Nephron progenitor cell (in vitro differentiated cells): ENCODE results near the gene CCNL2.

ENCODE experiments used
- DNase-seq: peaks from one replicate; pipeline ENCODE4 v3.0.0; 2021
- H3K27ac Mint-ChIP-seq: 2 replicates; pipeline ENCODE4 v1.8.0; 2021; ENCODE audit warnings: mild to moderate bottlenecking, moderate library complexity, mixed read lengths
- H3K27me3 Mint-ChIP-seq: 2 replicates; pipeline ENCODE4 v1.8.0; 2021; ENCODE audit warnings: mild to moderate bottlenecking, low read depth, mixed read lengths; ENCODE audit not compliant: poor library complexity
- H3K36me3 Mint-ChIP-seq: 2 replicates; pipeline ENCODE4 v1.8.0; 2021; ENCODE audit warnings: low read depth, mixed read lengths
- H3K4me1 Mint-ChIP-seq: 2 replicates; pipeline ENCODE4 v1.8.0; 2021; ENCODE audit warnings: mixed read lengths
- H3K4me3 Mint-ChIP-seq: 2 replicates; pipeline ENCODE4 v1.8.0; 2021; ENCODE audit warnings: mild to moderate bottlenecking, moderate library complexity, mixed read lengths
- H3K9me3 Mint-ChIP-seq: 2 replicates; pipeline ENCODE4 v1.8.0; 2021; ENCODE audit warnings: mild to moderate bottlenecking, moderate library complexity, mixed read lengths
- CTCF ChIP-seq: fragments of 200-600 bp; sonication (generic); IDR thresholded peaks from 2 replicates; pipeline ENCODE4 v1.5.0; 2021; ENCODE audit warnings: antibody characterized with exemption

Gene CCNL2

GRCh38 chr1:1340791-1341548 lies 58.2 kb downstream of the CCNL2 start:
- H3K27ac Mint-ChIP-seq = peak overlapping the region; percentile 59
- H3K9me3 Mint-ChIP-seq = no peaks in the 10 kb centered on the region
- no peaks in the 10 kb centered on the region for H3K4me1 Mint-ChIP-seq
- no peaks in the 10 kb centered on the region for H3K27me3 Mint-ChIP-seq
- no peak for DNase-seq
- TF ChIP-seq CTCF = no peak
- no peak overlapping the region for H3K4me3 Mint-ChIP-seq
- H3K36me3 Mint-ChIP-seq = peaks cover 12% of the 10 kb centered on the region

GRCh38 chr1:1340185-1340584 lies 59.0 kb downstream of the CCNL2 start:
- Mint-ChIP-seq H3K27me3 (no peaks in the 10 kb centered on the region), H3K4me1 (peaks cover 1% of the 10 kb centered on the region), H3K9me3 (no peaks in the 10 kb centered on the region), H3K27ac (no peak overlapping the region), H3K4me3 (no peak overlapping the region), H3K36me3 (peaks cover 13% of the 10 kb centered on the region)
- TF ChIP-seq CTCF = no peak
- no peak for DNase-seq

- H3K27me3 Mint-ChIP-seq = no peaks in the 10 kb centered on the region
- no peak for TF ChIP-seq CTCF
- no peak for DNase-seq
- no peaks in the 10 kb centered on the region for H3K9me3 Mint-ChIP-seq
- H3K4me1 Mint-ChIP-seq = peaks cover 4% of the 10 kb centered on the region
- H3K36me3 Mint-ChIP-seq = peaks cover 16% of the 10 kb centered on the region
- no peak overlapping the region for H3K4me3 Mint-ChIP-seq
- no peak overlapping the region for H3K27ac Mint-ChIP-seq
Measured at GRCh38 chr1:1338278-1338677, 60.9 kb downstream of the CCNL2 start.

- Mint-ChIP-seq H3K4me1 (peaks cover 4% of the 10 kb centered on the region), H3K27ac (no peak overlapping the region), H3K36me3 (peaks cover 16% of the 10 kb centered on the region), H3K4me3 (no peak overlapping the region), H3K27me3 (no peaks in the 10 kb centered on the region), H3K9me3 (no peaks in the 10 kb centered on the region)
- DNase-seq = peak; percentile 33
- TF ChIP-seq CTCF = no peak
Measured at GRCh38 chr1:1337793-1338147, 61.4 kb downstream of the CCNL2 start.

- H3K27me3 Mint-ChIP-seq = no peaks in the 10 kb centered on the region
- peaks cover 4% of the 10 kb centered on the region for H3K4me1 Mint-ChIP-seq
- H3K36me3 Mint-ChIP-seq = peaks cover 16% of the 10 kb centered on the region
- no peak for TF ChIP-seq CTCF
- H3K4me3 Mint-ChIP-seq = no peak overlapping the region
- no peaks in the 10 kb centered on the region for H3K9me3 Mint-ChIP-seq
- no peak overlapping the region for H3K27ac Mint-ChIP-seq
- no peak for DNase-seq
Measured at GRCh38 chr1:1336931-1337792, 62.0 kb downstream of the CCNL2 start.
